Measurements from ENCODE around the gene LRRC1.
"Not testable (repeated sequence)": the region's sequence is repeated elsewhere in the genome, so short reads cannot be mapped to it uniquely, and the experiment has no call there.

Gene LRRC1

DNA sequence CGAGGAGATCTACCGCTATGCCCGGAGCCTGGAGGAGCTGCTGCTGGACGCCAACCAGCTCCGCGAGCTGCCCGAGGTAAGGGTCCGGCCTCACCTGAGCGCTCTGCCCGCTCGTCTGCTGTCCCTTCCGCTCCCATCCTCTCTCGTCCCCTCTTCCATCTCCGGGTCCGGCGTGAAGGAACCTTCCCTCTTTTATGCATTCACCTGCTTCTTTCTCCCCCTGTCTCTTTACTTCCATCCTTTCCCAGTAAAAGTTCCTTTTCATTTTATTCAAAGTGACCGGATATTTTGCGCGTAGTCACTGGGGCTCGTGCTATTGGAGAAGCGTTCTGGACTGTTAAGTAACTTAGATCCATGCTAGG, 516 bp downstream of the LRRC1 start:
- H3K4me1 ChIP-seq (ENCODE audit: control insufficient read depth, insufficient read depth, low read length) = peaks cover 2% of the 10 kb centered on the region
- H3K9ac ChIP-seq (ENCODE audit: low read length) = peak overlapping the region; percentile 50
- H3K36me3 ChIP-seq (ENCODE audit: control insufficient read depth, insufficient read depth, low read length) = no peaks in the 10 kb centered on the region
- peak overlapping the region; percentile 89 for H3K4me3 ChIP-seq (ENCODE audit: low read length)
- no peaks in the 10 kb centered on the region for H3K27me3 ChIP-seq (ENCODE audit: control insufficient read depth, insufficient read depth, low read length)
- peak overlapping the region; percentile 63 for H3K27ac ChIP-seq (ENCODE audit: low read depth, low read length)

- Histone ChIP-seq H3K36me3 (ENCODE audit: control insufficient read depth, insufficient read depth, low read length) (no peaks in the 10 kb centered on the region), H3K4me1 (ENCODE audit: control insufficient read depth, insufficient read depth, low read length) (peaks cover 2% of the 10 kb centered on the region), H3K4me3 (ENCODE audit: low read length) (peak overlapping the region; percentile 89), H3K9ac (ENCODE audit: low read length) (peak overlapping the region; percentile 50), H3K27ac (ENCODE audit: low read depth, low read length) (peak overlapping the region; percentile 63), H3K27me3 (ENCODE audit: control insufficient read depth, insufficient read depth, low read length) (no peaks in the 10 kb centered on the region)
Observed at GRCh38 chr6:53795702-53796450, 1.1 kb downstream of the LRRC1 start.

DNA sequence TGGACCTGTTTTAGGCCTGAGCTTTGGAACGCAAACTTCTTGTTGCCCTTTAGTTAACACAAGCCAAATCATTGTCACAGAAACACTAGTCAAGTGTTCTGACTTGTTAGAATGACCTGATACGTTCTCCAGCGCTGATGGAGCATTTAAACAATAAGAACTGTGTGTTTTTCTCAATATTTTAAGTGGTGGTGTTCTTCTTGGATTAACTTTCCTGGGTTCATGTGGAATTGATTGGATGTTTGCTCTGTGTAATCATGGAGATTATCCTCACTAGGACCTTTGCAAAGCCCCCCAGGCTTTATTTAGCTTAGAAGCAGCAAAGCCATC, 1.6 kb downstream of the LRRC1 start:
- H3K36me3 ChIP-seq (ENCODE audit: control insufficient read depth, insufficient read depth, low read length) = no peaks in the 10 kb centered on the region
- peak overlapping the region; percentile 89 for H3K4me3 ChIP-seq (ENCODE audit: low read length)
- H3K27me3 ChIP-seq (ENCODE audit: control insufficient read depth, insufficient read depth, low read length) = no peaks in the 10 kb centered on the region
- peak overlapping the region; percentile 32 for H3K9ac ChIP-seq (ENCODE audit: low read length)
- peaks cover 2% of the 10 kb centered on the region for H3K4me1 ChIP-seq (ENCODE audit: control insufficient read depth, insufficient read depth, low read length)
- H3K27ac ChIP-seq (ENCODE audit: low read depth, low read length) = no peak overlapping the region

DNA sequence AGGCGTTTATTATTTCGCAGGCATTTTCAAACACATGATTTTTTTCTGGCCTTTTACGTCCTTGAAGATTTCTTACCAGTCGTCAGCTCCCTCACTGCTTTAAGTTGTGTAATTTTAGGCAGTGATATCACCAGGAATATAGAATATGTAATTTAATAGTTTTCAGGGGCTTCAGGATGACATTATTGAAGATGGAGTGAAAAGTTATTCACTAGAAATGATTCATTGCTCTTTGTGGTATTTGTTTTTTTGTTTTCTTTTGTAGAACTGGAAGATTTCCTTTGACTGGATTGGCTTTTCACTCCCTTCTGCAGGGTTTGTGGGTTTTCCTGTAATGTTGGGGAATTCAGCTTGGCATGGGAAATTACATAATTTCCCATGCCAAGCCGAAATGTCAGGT, 2.0 kb downstream of the LRRC1 start:
- Histone ChIP-seq H3K9ac (ENCODE audit: low read length) (no peak overlapping the region), H3K4me1 (ENCODE audit: control insufficient read depth, insufficient read depth, low read length) (peaks cover 2% of the 10 kb centered on the region), H3K27me3 (ENCODE audit: control insufficient read depth, insufficient read depth, low read length) (no peaks in the 10 kb centered on the region), H3K27ac (ENCODE audit: low read depth, low read length) (peak overlapping the region; percentile 48), H3K36me3 (ENCODE audit: control insufficient read depth, insufficient read depth, low read length) (no peaks in the 10 kb centered on the region), H3K4me3 (ENCODE audit: low read length) (peak overlapping the region; percentile 89)

- Histone ChIP-seq H3K4me3 (ENCODE audit: low read length) (peak overlapping the region; percentile 34), H3K4me1 (ENCODE audit: control insufficient read depth, insufficient read depth, low read length) (peaks cover 2% of the 10 kb centered on the region), H3K27me3 (ENCODE audit: control insufficient read depth, insufficient read depth, low read length) (no peaks in the 10 kb centered on the region), H3K27ac (ENCODE audit: low read depth, low read length) (no peak overlapping the region), H3K36me3 (ENCODE audit: control insufficient read depth, insufficient read depth, low read length) (no peaks in the 10 kb centered on the region), H3K9ac (ENCODE audit: low read length) (no peak overlapping the region)
Observed at GRCh38 chr6:53797304-53797703, 2.5 kb downstream of the LRRC1 start.

DNA sequence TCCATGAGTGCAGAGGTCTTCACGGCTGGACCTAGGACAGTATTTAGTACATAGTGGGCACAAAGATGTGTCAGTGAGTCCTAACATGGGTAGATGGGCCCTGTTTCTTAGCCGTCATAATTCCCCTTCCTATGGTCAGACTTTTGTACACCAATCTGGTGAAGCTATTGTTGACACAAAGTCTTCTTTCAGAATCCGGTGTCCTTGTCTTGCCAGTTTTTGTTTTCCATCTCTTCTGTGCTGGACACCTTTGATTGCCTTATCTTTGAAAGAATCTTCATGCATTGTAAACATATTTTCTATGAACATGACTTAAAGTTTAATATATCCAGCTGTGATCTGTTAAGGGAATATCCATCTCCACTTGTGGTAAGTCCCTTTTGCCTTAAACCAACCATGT, 4.5 kb downstream of the LRRC1 start:
- no peaks in the 10 kb centered on the region for H3K4me1 ChIP-seq (ENCODE audit: control insufficient read depth, insufficient read depth, low read length)
- H3K27ac ChIP-seq (ENCODE audit: low read depth, low read length) = no peak overlapping the region
- no peaks in the 10 kb centered on the region for H3K27me3 ChIP-seq (ENCODE audit: control insufficient read depth, insufficient read depth, low read length)
- H3K9ac ChIP-seq (ENCODE audit: low read length) = no peak overlapping the region
- no peaks in the 10 kb centered on the region for H3K36me3 ChIP-seq (ENCODE audit: control insufficient read depth, insufficient read depth, low read length)
- H3K4me3 ChIP-seq (ENCODE audit: low read length) = no peak overlapping the region

DNA sequence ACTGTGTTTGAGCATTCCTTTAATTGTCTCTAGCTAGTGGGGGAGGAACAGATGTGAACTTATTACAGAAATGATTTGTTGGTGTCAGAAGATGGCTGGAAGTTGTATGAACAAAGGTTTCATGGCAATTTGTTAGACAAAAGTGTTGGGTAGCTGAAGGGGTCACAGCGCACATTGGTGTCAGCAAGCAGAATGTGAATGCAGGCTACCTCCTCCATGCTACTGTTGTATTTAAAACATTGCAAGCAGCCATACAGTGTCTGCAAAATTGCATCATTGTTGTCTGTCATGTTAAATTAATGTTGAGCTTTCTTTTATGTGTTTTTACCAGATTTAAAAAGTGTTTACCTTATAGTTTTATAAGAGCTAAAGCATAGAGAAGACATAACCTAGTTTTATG, 6.2 kb downstream of the LRRC1 start:
- Histone ChIP-seq H3K9ac (ENCODE audit: low read length) (no peak overlapping the region), H3K27ac (ENCODE audit: low read depth, low read length) (no peak overlapping the region), H3K36me3 (ENCODE audit: control insufficient read depth, insufficient read depth, low read length) (no peaks in the 10 kb centered on the region), H3K4me1 (ENCODE audit: control insufficient read depth, insufficient read depth, low read length) (no peaks in the 10 kb centered on the region), H3K4me3 (ENCODE audit: low read length) (no peak overlapping the region), H3K27me3 (ENCODE audit: control insufficient read depth, insufficient read depth, low read length) (no peaks in the 10 kb centered on the region)

DNA sequence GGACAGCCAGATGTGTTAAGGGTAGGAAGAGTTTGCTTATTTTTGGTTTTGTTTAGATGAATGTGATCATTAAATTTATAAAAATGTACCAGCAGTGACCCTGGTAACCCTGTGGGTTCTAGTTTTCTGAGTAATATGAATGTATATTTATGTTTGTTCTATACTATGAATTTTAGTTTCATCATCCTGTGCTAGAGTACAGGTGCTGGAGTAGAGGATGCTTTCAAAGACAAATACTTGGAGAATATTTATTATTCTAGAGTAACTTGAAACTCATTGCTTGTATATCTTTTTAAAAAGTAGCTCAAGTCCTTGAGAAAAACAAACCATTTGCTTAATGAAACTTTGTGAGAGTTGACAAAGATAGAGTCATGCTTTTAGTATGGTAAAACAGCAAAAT, 7.8 kb downstream of the LRRC1 start:
- Histone ChIP-seq H3K9ac (ENCODE audit: low read length) (no peak overlapping the region), H3K27me3 (ENCODE audit: control insufficient read depth, insufficient read depth, low read length) (no peaks in the 10 kb centered on the region), H3K4me3 (ENCODE audit: low read length) (no peak overlapping the region), H3K27ac (ENCODE audit: low read depth, low read length) (no peak overlapping the region), H3K4me1 (ENCODE audit: control insufficient read depth, insufficient read depth, low read length) (no peaks in the 10 kb centered on the region), H3K36me3 (ENCODE audit: control insufficient read depth, insufficient read depth, low read length) (no peaks in the 10 kb centered on the region)

DNA sequence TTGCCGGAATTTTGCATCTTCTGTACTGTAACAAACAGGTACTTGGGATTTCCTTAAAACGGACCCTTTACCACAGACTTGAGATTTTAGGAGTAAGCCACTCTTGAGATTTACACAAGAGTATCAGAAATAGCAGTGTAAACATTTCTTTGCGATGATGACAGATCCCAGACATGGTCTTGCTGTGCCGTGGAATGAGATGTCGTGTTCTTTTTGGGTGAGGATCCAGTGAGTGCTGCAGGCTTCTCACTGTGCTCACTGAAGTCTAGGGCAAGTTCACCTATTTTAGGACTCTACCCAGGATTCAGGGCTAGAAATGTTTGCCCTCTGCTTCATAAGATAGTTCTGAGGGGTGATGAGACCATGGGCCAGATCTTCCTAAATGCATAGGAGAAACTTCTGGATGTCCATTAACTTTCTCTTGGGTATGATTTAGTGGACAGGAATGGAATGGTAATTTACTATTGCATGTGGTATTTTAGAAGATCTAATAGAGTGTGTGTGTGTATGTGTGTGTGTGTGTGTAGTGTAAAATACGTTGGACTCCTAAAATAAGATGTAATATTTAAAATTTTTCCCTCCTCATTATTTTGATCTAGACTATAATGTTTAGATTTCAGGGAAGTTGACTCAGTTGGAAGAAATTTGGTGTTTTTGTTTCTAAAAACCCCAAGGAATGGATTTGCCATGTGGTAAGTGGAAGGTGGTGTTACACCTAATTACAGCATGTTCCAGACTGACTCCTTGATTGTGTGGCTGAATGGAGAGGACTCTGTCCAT, 8.5 kb downstream of the LRRC1 start:
- Histone ChIP-seq H3K9ac (ENCODE audit: low read length) (no peak overlapping the region), H3K36me3 (ENCODE audit: control insufficient read depth, insufficient read depth, low read length) (no peaks in the 10 kb centered on the region), H3K4me1 (ENCODE audit: control insufficient read depth, insufficient read depth, low read length) (no peaks in the 10 kb centered on the region), H3K27me3 (ENCODE audit: control insufficient read depth, insufficient read depth, low read length) (no peaks in the 10 kb centered on the region), H3K27ac (ENCODE audit: low read depth, low read length) (no peak overlapping the region), H3K4me3 (ENCODE audit: low read length) (no peak overlapping the region)

- Histone ChIP-seq H3K4me1 (ENCODE audit: control insufficient read depth, insufficient read depth, low read length) (no peaks in the 10 kb centered on the region), H3K4me3 (ENCODE audit: low read length) (no peak overlapping the region), H3K36me3 (ENCODE audit: control insufficient read depth, insufficient read depth, low read length) (no peaks in the 10 kb centered on the region), H3K27ac (ENCODE audit: low read depth, low read length) (no peak overlapping the region), H3K27me3 (ENCODE audit: control insufficient read depth, insufficient read depth, low read length) (no peaks in the 10 kb centered on the region), H3K9ac (ENCODE audit: low read length) (no peak overlapping the region)
Observed at GRCh38 chr6:53805016-53805415, 10.2 kb downstream of the LRRC1 start.

DNA sequence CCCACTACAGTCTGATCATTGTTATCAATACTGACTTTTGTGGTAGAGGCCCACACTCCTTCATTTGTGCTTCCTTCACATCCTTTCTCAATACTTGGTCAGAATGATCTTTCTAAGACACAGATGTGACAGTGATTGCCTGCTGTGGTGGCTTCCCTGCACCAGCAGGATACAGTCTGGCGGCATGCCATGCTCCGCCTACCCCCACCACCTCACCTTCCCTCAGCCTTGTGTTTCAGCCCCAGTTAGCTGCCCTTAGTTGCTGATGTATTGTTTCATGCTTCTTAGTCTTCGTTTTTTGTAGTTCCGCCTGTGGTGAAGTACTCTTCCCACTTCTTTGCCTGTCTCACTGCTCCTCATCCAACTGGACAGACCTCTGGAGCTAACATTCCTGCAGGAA, 10.9 kb downstream of the LRRC1 start:
- no peak overlapping the region for H3K9ac ChIP-seq (ENCODE audit: low read length)
- H3K4me1 ChIP-seq (ENCODE audit: control insufficient read depth, insufficient read depth, low read length) = no peaks in the 10 kb centered on the region
- no peak overlapping the region for H3K27ac ChIP-seq (ENCODE audit: low read depth, low read length)
- H3K27me3 ChIP-seq (ENCODE audit: control insufficient read depth, insufficient read depth, low read length) = no peaks in the 10 kb centered on the region
- H3K36me3 ChIP-seq (ENCODE audit: control insufficient read depth, insufficient read depth, low read length) = no peaks in the 10 kb centered on the region
- H3K4me3 ChIP-seq (ENCODE audit: low read length) = no peak overlapping the region

DNA sequence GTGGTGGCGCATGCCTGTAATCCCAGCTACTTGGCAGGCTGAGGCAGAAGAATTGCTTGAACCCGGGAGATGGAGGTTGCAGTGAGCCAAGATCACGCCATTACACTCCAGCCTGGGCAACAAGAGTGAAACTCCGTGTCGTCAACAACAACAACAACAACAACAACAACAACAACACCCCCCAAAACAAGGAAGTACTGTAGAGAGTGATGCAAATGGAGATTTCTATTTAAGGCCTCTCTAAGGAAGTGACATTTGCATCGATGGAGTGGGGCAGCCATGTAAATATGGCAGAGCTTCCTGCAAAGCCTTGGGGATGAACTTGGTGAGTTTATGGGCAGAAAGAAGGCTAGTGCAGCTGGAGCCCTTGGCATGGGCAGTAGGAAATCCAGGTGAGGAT, 12.8 kb downstream of the LRRC1 start:
- not testable (repeated sequence) for H3K9ac ChIP-seq (ENCODE audit: low read length); H3K27ac ChIP-seq (ENCODE audit: low read depth, low read length); H3K4me3 ChIP-seq (ENCODE audit: low read length); H3K27me3 ChIP-seq (ENCODE audit: control insufficient read depth, insufficient read depth, low read length); H3K36me3 ChIP-seq (ENCODE audit: control insufficient read depth, insufficient read depth, low read length); H3K4me1 ChIP-seq (ENCODE audit: control insufficient read depth, insufficient read depth, low read length)

- no peak overlapping the region for H3K9ac ChIP-seq (ENCODE audit: low read length)
- H3K4me1 ChIP-seq (ENCODE audit: control insufficient read depth, insufficient read depth, low read length) = no peaks in the 10 kb centered on the region
- H3K27me3 ChIP-seq (ENCODE audit: control insufficient read depth, insufficient read depth, low read length) = no peaks in the 10 kb centered on the region
- no peak overlapping the region for H3K4me3 ChIP-seq (ENCODE audit: low read length)
- no peak overlapping the region for H3K27ac ChIP-seq (ENCODE audit: low read depth, low read length)
- H3K36me3 ChIP-seq (ENCODE audit: control insufficient read depth, insufficient read depth, low read length) = no peaks in the 10 kb centered on the region
Observed at GRCh38 chr6:53808302-53808881, 13.6 kb downstream of the LRRC1 start.

Measured in rectal smooth muscle tissue (tissue), 1 donor.